OCI-LY7 (cell line): ENCODE data around the gene SERTAD2.

Source experiments
- CTCF ChIP-seq: fragments of 200-600 bp; sonication (generic); conservative IDR thresholded peaks from 2 replicates; pipeline ENCODE4 v1.5.1; 2014; ENCODE audit warnings: mild to moderate bottlenecking, antibody characterized with exemption, low read length, moderate library complexity, mixed read lengths
- EZH2phosphoT487 ChIP-seq: fragments of 200-600 bp; sonication (generic); IDR thresholded peaks from 2 replicates; pipeline ENCODE4 v1.6.1; 2018; ENCODE audit warnings: low read depth, borderline replicate concordance, mild to moderate bottlenecking, mixed run types, antibody characterized with exemption, low read length, moderate library complexity, mixed read lengths

GRCh38 chr2:64654063-64654811 is 524 bp upstream of the SERTAD2 start:
- TF ChIP-seq CTCF: no peak
- no peak for TF ChIP-seq EZH2phosphoT487
